DOHH2 (cell line): Measurements from ENCODE around the gene ATE1.

Experiments
- EZH2phosphoT487 ChIP-seq: fragments of 200-600 bp; sonication (generic); IDR thresholded peaks from 2 replicates; pipeline ENCODE4 v1.6.1; 2017; ENCODE audit warnings: borderline replicate concordance, mild to moderate bottlenecking, antibody characterized with exemption, low read length, moderate library complexity, mixed read lengths
- TF ChIP-seq, protein P1 (sequence below): fragments of 200-600 bp; sonication (generic); IDR thresholded peaks from one replicate; pipeline ENCODE4 v1.5.1; 2014; ENCODE audit warnings: antibody characterized with exemption, mild to moderate bottlenecking, low read depth, low read length; ENCODE audit not compliant: poor library complexity, severe bottlenecking

DNA sequence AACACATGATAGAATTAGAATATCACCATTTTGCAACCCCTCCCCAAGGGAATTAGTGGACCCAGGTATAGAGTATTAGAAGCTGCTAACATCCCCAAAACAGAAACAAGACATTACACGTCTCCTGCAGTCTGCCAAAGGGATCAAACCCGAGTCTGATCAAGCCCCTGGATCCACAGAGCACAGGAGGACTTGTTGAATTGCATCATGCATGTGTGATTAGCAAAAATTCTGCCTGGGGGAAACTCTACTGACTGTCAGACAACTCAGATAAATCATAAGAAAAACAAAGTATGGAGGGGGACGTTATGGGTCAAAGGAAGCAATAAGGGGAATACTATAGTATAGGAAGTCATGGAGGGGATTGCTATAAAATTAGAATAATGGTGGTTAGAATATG is 212.8 kb downstream of the ATE1 start:
- TF ChIP-seq, protein P1, sequence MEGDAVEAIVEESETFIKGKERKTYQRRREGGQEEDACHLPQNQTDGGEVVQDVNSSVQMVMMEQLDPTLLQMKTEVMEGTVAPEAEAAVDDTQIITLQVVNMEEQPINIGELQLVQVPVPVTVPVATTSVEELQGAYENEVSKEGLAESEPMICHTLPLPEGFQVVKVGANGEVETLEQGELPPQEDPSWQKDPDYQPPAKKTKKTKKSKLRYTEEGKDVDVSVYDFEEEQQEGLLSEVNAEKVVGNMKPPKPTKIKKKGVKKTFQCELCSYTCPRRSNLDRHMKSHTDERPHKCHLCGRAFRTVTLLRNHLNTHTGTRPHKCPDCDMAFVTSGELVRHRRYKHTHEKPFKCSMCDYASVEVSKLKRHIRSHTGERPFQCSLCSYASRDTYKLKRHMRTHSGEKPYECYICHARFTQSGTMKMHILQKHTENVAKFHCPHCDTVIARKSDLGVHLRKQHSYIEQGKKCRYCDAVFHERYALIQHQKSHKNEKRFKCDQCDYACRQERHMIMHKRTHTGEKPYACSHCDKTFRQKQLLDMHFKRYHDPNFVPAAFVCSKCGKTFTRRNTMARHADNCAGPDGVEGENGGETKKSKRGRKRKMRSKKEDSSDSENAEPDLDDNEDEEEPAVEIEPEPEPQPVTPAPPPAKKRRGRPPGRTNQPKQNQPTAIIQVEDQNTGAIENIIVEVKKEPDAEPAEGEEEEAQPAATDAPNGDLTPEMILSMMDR, result no peak
- no peak for TF ChIP-seq EZH2phosphoT487
